Measurements from ENCODE around the gene CHSY1. TPM values are rescaled to one million over a fixed set of nuclear protein-coding genes. Genes with fewer than 3 reads are reported as not detected.
"Not testable (repeated sequence)": the region's sequence is repeated elsewhere in the genome, so short reads cannot be mapped to it uniquely, and the experiment has no call there.

Gene CHSY1
- total and polyA plus RNA-seq, 7 experiments from 2014 or later: 0.78 to 47.0 (median 8.9) TPM

GRCh38 chr15:101126618-101127505 is 125.0 kb downstream of the CHSY1 start:
- Histone ChIP-seq H3K4me1 (ENCODE audit: control insufficient read depth in 2 of 2, insufficient read depth in 2 of 2, low read length in 2 of 2) (peaks cover 24 to 25% of the 10 kb centered on the region in 2 donors), H3K27ac (ENCODE audit: low read depth, low read length) (peak overlapping the region; percentile 43), H3K4me3 (ENCODE audit: low read length) (peak overlapping the region; percentile 5), H3K27me3 (ENCODE audit: control insufficient read depth in 2 of 2, insufficient read depth in 2 of 2, low read length in 2 of 2) (no peaks in the 10 kb centered on the region), H3K9me3 (ENCODE audit: control insufficient read depth in 2 of 3, low read length in 3 of 3) (no peaks in the 10 kb centered on the region), H3K36me3 (ENCODE audit: control insufficient read depth in 2 of 3, insufficient read depth in 3 of 3, low read length in 3 of 3) (no peaks in the 10 kb centered on the region)
- Mint-ChIP-seq H3K27me3 (peaks cover 0 to 6% (median 0%) of the 10 kb centered on the region in 5 donors), H3K9me3 (peaks cover 0 to 8% (median 0%) of the 10 kb centered on the region in 11 donors), H3K27ac (peak overlapping the region; percentile 31 to 98 (median 92)), H3K4me1 (peaks cover 35 to 73% (median 42%) of the 10 kb centered on the region in 7 donors), H3K4me3 (peak overlapping the region; percentile 27 to 84 (median 66)), H3K36me3 (peaks cover 0 to 29% (median 0%) of the 10 kb centered on the region in 5 donors)
- POLR2A ChIA-PET: no interaction called here
- CTCF ChIA-PET: no interaction called here
- ATAC-seq (peak; percentile 30), DNase-seq (peak in 1 of 9 donors; percentile 8)
- intact Hi-C loops (cut with micrococcal nuclease): loop anchor here in 1 of 2 donors (2.0 to 5.0 kb wide), 3 partner anchors 40 to 116 kb away; no protein-coding TSS in a partner anchor

- POLR2A ChIA-PET; H3K27me3 Mint-ChIP-seq; H3K36me3 ChIP-seq (ENCODE audit: control insufficient read depth in 2 of 3, insufficient read depth in 3 of 3, low read length in 3 of 3); DNase-seq; ATAC-seq; H3K4me3 ChIP-seq (ENCODE audit: low read length); H3K9me3 Mint-ChIP-seq; H3K9me3 ChIP-seq (ENCODE audit: control insufficient read depth in 2 of 3, low read length in 3 of 3); H3K27ac ChIP-seq (ENCODE audit: low read depth, low read length); H3K27me3 ChIP-seq (ENCODE audit: control insufficient read depth in 2 of 2, insufficient read depth in 2 of 2, low read length in 2 of 2); CTCF ChIA-PET: not testable (repeated sequence)
- intact Hi-C loops (cut with micrococcal nuclease): loop anchor here in 1 of 2 donors (2.0 to 5.0 kb wide), 3 partner anchors 41 to 117 kb away; no protein-coding TSS in a partner anchor
- peak overlapping the region in 1 of 10 donors; percentile 60 for H3K4me3 Mint-ChIP-seq
- H3K36me3 Mint-ChIP-seq: peaks cover 0 to 29% (median 0%) of the 10 kb centered on the region in 5 donors
- peak overlapping the region in 6 of 9 donors; percentile 46 to 98 (median 88) for H3K27ac Mint-ChIP-seq
- peaks cover 24 to 25% of the 10 kb centered on the region in 2 donors for H3K4me1 ChIP-seq (ENCODE audit: control insufficient read depth in 2 of 2, insufficient read depth in 2 of 2, low read length in 2 of 2)
- H3K4me1 Mint-ChIP-seq: peaks cover 39 to 72% (median 45%) of the 10 kb centered on the region in 7 donors
Observed at GRCh38 chr15:101125881-101126428, 125.9 kb downstream of the CHSY1 start.

Other genes with a start within 250 kb of the CHSY1 start
- 10 to 100 TPM; 24.8 to 42.2 (median 37.6) TPM for gene SELENOS, start 25.4 kb upstream of the CHSY1 start, total RNA-seq
- gene SELENOS, start 25.4 kb upstream of the CHSY1 start, polyA plus RNA-seq: 10 to 100 TPM; 43.9 to 48.2 TPM
- gene SNRPA1, start 43.2 kb upstream of the CHSY1 start, total RNA-seq: 100 to 1,000 TPM in 3 of 5 experiments, 10 to 100 TPM in 2; 80.1 to 212 (median 110) TPM
- 10 to 100 TPM; 59.6 to 86.8 TPM for gene SNRPA1, start 43.2 kb upstream of the CHSY1 start, polyA plus RNA-seq
- 1 to 10 TPM in 2 of 5 experiments, under 1 TPM in 2, not detected in 1; 0.54 to 3.0 (median 1.3) TPM for gene PCSK6, start 237.7 kb upstream of the CHSY1 start, total RNA-seq
- gene PCSK6, start 237.7 kb upstream of the CHSY1 start, polyA plus RNA-seq: under 1 TPM; 0.12 to 0.39 TPM

Data from naive thymus-derived CD4-positive, alpha-beta T cell (primary cell).